ENCODE data around the gene TIMM29.
A peak's percentile ranks its signal among the peaks of the same experiment; 100 is the strongest.

The TIMM29 gene

DNA sequence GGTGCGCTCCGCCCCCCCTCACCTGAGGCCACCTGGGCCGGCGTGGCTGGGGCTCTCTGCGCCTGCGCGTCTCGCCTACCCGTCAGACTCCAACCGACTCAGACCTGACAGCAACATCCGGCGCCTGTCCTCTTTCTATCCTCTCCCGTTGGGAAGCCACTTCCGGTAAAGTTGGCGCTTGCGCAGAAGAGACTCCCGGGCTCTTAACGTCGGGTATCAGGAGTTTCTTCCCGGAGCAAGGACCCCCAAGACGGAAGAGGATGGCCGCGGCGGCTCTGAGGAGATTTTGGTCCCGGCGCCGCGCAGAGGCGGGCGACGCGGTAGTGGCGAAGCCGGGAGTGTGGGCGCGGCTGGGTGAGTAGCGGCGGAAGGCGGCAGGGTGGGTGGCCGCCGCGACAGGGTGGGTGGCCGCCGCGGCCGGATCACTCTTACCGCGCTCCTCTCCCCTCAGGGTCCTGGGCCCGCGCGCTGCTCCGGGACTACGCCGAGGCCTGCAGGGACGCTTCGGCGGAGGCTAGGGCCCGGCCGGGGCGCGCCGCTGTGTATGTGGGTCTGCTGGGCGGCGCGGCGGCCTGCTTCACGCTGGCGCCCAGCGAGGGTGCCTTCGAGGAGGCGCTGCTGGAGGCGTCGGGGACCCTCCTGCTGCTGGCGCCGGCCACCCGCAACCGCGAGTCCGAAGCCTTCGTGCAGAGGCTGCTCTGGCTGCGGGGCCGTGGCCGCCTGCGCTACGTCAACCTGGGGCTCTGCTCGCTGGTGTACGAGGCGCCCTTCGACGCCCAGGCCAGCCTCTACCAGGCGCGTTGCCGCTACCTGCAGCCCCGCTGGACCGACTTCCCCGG is at the start of gene TIMM29, which contains the start of gene YIPF2:
Gene TIMM29, plus strand, starts transcription at position 249 of the 839 bp plus-strand sequence. Its CDS starts 12 bp downstream, at position 261.
Gene YIPF2, minus strand, starts transcription at position 77 of the 839 bp plus-strand sequence. CDS start 229 bp downstream, outside the sequence.
- peak; percentile 96 for DNase-seq

GRCh38 chr19:10881403-10882107 is 47.1 kb upstream of the TIMM29 start:
- no peak for DNase-seq

- DNase-seq, result no peak
These were observed 46.5 kb upstream of the TIMM29 start for GRCh38 chr19:10882108-10882457.

DNA sequence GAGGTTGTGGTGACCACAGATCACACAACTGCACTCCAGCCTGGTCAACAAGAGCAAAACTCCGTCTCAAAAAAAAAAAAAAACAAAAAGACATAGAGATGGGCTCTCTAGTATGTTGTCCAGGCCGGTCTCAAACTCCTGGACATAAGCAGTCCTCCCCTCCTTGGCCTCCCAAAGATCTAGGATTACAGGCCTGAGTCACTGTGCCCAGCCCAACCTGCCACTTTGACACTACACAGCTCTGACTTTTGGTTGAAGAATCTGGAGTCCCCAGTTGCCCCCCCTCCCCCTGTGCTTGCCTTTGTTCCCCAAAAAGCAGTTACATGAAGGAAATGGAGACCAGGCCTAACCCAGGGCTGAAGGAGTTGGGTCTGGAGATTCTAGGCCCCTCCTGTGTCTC is 44.3 kb upstream of the TIMM29 start:
- DNase-seq, result no peak

GRCh38 chr19:10885201-10886169 is 43.1 kb upstream of the TIMM29 start:
- DNase-seq, result no peak

DNA sequence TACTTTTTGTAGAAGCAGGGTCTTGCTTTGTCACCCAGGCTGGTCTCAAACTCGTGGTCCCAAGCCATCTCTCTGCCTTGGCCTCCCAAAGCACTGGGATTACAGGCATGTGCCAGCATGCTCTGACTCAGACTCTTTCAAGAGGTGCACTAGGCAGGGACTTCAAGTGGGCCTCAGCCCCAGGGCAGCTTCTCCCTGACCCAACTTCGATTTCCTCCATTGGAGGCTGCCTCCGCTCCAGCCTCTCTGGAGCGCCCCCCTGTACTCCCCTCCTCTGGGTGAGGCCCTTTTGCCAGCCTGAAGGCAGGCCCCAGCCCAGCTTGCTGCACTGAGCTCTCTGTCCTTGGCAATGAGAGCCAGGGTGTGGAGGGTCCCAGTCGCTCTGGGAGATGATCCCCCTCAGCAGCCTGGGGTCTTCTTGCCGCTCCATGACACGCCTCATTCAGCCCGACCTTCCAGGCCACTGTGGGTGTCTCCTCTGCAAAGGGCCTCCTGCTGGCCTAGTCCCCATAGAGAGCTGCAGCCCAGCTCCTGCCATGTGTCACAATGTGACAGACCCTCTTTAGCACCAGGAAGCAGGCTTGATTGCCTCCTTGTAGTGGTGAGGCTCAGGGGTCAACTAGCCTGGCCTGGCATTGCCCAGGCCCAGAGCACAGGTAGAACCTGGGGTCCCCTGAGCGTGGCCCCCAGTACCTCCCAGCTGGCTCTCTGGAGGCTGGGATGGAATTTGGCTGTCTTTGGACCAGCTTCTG is 40.8 kb upstream of the TIMM29 start:
- no peak for DNase-seq

DNA sequence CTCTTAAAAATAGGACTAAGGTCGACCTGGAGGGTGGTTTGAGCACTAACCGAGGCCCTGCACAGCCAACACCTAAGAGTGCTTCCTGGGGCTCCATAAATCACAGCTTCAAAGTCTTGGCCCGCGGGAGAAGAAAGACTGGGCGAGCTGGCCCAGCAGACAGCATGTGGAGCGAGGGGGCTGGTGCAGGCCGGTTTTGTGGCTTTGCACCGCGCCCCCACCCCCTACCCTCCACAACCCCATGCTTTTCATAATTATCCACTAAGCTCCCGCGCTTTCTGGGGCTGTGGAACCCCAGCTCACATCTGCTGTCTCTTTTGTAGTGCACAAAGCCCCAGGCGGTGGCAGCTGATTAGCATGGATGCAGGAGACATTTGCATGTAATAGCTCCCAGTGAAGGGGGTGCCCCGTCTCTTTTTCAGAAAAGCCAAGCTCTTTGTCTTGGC is 40.2 kb upstream of the TIMM29 start:
- no peak for DNase-seq

GRCh38 chr19:10889880-10890279 is 38.7 kb upstream of the TIMM29 start:
- no peak for DNase-seq

DNA sequence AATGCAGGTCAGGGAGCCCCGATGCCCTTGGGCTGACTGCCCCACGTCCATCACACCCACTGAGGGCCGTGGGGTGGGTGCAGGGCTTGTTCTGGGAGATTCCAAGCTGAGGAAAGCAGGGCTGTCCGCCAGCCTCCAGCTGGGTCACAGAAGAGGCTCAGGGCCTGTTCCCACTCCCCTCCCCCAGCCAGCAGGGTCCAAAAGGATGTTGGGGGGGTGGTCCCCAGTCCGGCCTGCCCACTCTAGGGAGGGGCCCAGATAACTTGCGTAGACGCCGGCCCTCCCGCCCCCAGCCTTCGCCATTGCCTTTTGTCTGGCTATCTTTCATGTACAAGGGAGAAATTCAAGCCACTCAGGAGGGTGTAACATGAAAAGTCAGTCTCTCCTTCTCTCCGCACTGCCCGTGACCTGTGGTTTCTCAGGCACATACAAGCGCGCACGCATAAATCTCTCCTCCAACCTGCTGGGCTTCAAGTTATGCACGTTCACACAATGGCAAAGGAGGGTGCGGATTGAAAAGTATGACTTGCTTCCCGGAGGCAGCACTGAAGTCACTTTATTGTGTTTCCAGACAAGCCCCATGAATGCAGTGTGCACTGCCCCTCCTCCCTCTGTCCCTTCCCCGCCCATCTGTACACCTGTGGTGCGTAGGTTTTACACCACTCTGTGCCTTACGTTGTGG is 37.1 kb upstream of the TIMM29 start:
- no peak for DNase-seq

DNA sequence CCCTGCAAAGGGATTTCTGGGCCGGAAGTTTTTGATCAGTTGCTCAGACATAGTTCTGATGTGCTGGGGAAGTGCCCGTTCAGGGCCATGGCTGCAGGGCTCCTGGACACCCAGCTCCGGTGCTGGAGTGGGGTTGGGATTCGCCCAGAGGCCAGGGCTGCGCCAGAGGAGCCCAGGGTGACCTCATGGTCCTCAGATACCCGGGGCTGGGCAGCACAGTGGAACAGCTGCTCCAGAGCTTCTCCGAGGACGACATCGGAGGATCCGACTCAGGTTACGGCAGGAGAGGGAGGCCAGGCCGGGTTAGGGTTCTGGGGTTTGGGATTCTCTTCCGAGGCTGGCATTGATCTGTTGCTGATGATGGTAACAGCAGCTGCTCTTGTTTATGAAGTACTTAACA is 36.4 kb upstream of the TIMM29 start:
- DNase-seq, result no peak

DNA sequence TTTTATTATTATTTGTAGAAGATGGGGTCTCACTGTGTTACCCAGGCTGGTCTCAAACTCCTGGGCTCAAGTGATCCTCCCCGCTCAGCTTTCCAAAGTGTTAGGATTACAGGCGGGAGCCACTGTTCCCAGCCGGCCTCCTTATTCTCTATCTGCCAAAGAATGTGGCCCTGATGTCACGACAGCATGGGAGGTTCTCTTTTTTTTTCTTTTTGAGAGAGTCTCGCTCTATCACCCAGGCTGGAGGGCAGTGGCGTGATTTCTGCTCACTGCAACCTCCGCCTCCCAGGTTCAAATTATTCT is 33.7 kb upstream of the TIMM29 start:
- DNase-seq, result no peak

DNA sequence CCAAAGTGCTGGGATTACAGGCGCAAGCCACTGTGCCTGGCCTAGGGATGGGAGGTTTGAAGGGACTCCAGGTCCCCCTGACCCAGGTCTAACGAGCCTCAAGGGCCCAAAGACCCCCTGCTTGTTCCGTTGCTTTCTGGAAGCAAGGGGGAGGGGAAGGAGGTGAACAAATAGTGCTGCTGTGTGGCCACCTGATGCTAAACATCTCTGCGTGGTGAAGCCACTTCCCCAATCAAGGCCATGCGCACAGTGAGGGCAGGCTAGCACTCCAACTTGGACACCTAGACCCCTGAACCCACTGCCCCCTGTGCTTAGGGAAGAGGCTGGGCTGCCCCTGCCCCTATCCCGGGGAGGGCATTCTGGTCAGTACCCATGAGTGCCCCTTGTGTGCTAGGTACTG is 33.2 kb upstream of the TIMM29 start:
- DNase-seq, result no peak

DNA sequence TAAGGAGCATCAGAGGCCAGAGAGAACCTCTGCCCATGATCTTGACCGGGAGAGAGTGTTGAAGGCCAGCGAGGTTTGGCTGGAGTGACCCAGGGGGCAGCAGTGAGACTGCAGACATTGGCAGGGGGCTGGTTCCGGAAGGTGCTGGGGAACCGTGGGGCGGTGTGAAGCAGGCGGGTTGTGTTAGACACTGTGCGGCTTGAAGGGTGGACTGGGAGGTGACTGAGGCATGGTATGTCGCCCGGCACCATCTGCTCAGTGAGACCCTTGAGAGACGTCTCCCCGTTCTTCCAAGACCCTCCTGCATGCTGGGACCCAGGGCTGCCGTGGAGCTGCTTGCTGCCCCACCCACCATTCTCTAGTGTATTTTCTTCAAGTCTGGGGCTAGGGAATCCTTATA is 32.7 kb upstream of the TIMM29 start:
- DNase-seq, result no peak

DNA sequence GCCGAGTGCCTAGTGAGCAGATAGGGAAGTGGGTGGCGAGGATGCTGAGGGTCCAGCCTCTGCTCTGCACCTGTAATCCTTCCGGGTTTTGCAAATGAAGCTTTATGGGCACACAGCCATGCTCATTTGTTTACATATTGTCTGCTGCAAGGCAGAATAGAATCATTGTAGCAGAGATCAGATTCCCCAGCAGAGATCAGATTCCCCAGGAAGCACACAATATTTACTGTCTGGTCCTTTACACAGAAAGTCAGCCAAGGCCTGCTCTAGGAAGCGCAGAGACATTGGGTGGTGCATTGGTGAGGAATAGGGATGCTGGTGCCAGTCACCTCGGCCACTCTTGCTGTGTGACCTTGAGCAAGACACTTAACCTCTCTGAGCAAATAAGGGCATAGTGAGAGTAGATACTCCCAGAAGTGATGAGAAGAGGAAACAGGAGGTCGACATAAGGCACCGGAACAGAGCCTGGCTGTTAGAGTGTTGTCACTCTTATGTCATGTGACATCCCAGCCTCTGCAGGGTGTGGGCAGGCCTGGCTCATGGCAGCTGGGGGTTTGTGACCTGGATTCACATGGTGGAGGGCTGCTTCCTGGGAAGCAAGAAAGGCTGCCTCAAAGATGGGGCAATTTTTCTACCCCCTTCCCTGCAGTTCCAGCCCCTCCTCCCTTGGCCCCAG is 31.6 kb upstream of the TIMM29 start:
- DNase-seq, result no peak

DNA sequence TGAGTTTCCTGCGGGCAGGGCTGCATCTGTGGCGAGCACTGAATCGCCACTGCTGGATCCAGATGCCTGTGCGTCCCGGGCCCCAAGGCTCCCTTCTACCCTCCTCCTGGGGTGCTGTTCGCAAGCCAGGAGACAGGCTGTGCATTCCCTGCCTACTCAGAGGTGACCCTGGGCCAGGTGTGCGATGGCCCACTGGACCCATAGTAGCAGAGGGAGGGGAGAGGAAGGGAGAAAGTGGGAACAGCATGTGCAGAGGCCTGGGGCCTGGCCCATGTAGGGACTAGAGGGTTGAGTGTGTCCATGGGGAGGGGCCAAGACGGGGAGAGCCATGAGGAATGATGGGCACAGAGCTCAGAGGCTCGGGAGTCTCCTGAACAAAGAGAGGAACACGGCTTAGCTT is 30.0 kb upstream of the TIMM29 start:
- DNase-seq, result no peak

DNA sequence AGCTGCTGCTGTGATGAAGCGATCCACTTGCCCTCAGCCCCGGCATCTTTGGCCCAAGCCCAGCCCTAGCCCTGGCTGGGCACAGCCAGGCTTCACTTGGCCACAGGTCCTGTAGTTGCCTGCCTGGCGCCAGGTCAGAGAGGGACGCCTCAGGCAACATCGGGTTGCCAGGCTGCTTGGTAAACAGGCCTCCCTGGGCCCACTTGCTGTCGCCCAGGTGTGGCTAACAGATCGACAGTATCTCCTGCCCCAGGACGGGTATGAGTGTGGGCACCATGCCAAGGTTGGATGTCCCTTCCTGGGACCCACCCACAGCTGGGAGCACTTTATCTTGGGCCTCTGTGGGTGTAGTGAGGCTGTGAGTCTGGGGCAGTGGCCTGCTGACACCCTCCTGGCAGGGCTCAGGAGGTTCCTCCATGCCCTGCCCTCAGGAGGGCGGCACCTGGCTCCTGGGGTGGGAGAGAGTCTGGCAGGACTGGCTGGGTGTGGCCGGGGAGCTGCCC is 29.4 kb upstream of the TIMM29 start:
- DNase-seq, result no peak

- no peak for DNase-seq
These were observed 20.7 kb upstream of the TIMM29 start for GRCh38 chr19:10907925-10908324.

DNA sequence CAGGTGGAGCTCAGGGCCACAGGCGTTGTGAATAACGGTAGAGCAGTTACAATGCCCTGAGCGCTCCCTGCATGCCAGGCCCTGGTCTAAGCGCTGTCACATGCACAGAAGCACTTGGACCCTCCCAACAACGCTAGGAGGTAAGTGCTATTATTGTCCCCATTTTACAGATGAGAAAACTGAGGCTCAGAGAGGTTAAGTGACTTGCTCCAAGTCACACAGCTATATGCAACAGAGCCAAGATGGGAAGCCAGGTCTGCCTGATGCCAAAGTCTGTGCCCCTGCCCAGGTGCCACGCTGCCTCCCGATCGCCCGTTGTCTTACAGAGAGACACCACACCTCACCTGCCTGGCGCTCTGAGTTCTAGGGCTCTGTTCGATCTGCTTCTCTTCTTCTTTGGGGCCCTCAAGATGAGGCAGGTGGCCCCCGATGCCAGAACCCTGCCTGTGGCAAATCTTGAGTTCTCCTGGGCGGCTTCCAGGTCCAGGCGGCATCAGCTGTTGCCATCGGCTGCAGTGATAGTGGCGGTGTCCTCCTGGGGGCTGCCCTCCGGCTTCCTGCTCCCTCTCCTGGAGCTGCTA is 20.1 kb upstream of the TIMM29 start:
- DNase-seq, result no peak

DNA sequence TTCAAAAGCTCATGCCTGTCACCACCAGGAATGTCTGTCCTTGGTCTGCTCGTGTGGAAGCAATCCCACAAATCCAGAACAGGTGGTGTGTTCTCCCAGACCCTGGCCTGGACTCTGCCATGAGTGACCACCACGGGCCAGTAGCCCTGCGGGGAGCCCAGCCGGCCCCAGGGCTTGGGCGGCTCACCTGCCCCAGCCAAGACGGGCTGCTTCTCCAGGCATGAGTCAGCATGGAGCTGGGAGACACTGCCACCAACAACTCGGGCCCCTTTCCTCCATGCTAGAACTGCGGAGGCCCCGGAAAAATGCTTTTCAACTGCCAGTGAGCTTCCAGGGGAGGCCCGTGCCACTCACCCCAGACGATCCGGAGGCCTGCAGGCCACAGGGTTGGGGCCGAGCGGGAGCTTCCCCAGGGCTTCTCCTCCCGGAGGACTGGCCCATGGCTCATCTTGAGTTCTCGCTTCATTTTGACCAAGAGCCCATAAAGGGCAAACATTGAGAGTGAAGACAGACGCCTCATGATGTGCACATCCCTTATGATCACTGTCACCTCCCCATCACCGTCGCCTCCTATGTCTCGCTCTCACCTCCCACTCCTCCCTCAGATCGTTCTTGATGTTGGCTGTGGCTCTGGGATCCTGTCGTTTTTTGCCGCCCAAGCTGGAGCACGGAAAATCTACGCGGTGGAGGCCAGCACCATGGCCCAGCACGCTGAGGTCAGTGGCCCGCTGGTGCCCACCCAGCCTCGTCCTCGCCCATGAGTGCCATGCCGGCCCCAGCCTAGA is 16.8 kb upstream of the TIMM29 start:
- DNase-seq, result no peak

GRCh38 chr19:10912619-10913018 is 16.0 kb upstream of the TIMM29 start:
- no peak for DNase-seq

Data from CD4-positive, alpha-beta T cell treated with Interleukin-21 for 1 hour (primary cell).